Ramos (cell line): Measurements from ENCODE around the gene NCK2.

Experiments used
- in situ Hi-C: fragments of 300-500 bp; cut with MboI; formaldehyde crosslinking; loops from one replicate; pipeline ENCODE4 v1.14.3; 2022; ENCODE audit warnings: low sequenced_read_pairs; ENCODE audit not compliant: unreplicated experiment

The NCK2 gene

DNA sequence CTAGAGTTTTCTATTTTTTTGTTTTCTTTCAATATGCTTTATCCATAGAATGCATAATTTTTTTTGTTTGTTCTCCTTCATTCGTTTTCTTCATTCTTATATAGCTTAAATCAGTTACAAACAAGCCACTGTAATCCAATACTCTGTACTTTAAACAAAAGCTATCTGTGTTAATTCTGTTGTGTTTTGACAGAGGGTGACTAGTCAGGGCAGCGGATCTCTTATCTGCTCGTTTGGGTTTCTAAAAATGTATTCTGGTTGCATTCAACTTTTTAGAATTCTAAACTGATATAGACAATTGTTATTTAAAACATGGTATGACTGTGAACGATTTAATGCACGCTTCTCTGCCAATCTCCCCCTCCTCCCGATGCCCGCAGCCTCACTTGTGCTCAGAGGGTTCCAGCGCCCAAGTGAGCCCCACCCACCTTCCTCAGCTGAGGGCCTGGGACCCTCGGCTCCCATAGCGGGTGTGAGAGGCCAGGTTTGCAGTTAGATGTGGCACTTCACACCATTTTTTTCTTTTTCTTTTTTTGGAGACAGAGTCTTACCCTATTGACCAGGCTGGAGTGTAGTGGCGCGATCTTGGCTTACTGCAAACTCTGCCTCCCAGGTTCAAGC, 44.1 kb downstream of the NCK2 start:
- in situ Hi-C loops = no loop called here

DNA sequence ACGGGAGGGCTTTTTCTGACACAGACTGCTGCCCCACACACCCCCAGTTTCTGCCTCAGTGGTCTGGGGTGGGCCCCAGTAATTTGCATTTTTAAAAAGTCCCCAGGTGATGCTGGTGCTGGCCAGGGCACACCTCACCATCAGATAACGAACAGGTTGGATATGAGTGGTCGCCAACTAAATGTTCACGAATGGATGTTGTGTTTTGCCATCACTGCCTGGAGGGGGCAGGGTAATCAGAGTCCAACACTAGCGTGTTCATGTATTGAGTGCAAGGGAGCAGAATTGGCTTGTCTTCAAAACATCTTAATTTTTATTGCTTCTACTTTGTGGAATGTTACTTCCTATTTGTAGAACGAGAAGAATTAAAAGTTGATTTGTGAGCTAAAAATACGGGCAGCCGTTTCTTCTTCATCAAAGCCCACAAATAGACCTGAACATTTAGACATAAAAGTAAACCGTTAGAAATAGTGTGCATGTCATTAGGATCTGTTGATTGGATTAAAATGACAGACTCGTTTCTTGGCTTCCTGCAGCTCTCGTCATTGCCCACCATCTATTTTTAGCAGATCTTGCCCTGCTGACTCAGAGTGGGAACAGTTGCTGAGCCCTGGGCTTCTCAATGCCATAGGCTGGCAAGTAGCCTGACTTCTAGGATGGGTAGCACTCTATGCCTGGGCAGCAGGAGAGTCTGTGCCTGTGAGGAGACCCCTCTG, 45.2 kb downstream of the NCK2 start:
- in situ Hi-C loops = no loop called here

DNA sequence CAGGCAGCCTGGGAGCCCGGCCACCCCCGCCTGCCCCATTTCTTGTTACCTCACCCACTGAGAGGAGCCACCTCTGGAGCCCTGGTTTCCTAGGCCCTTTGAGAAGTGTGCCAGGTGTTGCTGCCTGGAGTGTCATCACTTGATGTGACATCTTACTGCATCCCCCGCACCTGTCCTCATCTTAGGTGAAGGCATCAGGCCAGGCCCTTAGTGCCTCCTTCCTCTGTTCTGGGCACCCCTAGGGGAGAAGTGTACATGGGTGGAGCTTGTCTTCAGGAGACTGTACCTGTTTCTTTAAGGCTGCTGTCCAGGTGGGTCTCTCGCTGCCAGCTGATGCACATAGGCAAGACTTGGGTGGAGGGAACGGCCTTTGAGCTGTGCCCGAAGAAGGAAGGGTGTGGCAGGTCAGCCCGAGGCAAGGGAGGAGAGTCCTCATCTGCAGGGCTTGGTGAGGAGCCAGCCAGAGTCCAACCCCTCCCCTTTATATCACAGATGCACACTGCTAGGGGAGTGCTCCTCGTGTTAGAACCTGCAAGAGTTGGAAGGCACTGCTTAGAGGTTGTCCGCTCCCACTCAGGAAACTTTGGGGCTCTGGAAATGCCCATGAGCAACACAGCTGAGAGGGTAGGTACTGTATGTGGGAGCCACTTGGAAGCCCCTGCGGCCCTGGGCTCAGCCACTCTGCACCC, 45.9 kb downstream of the NCK2 start:
- in situ Hi-C loops = no loop called here

DNA sequence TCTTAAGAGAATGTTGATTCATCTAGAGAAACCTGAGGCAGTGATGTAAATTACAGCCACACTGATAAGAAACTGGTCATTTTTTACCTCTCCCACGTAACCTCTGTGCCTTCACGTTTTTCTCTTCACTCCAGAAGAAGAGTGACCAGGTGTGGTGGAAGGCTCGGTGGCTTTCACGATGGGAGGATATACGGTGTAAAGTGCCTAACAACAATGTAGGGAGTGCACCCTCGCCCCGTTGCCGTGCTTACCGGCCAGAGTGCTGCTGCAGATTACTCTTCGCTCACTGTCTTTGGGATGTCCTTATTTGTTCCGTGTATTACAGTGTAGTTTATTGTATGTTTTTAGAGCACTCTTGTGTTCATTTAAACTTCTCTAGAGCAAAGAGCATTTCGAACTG, 46.5 kb downstream of the NCK2 start:
- in situ Hi-C loops = no loop called here

DNA sequence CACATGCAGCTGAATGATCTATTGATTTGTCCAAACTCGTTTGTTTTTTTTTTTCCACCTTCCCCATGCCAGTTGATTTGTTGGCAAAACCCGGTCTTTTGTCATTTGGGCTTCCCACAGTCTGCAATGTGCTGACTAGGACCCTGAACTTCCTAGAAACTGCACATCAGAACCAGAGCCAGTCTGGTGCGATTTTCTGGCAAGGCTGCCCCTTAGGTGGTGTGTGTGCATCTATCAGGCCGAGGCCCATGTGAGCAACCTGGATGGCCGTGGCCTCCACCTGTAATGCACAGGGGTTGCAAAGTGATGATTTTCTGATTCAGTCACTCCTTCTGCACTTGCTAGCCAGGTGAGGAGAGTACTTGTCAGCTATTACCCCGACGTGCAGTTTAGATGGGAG, 47.8 kb downstream of the NCK2 start:
- in situ Hi-C loops = no loop called here

DNA sequence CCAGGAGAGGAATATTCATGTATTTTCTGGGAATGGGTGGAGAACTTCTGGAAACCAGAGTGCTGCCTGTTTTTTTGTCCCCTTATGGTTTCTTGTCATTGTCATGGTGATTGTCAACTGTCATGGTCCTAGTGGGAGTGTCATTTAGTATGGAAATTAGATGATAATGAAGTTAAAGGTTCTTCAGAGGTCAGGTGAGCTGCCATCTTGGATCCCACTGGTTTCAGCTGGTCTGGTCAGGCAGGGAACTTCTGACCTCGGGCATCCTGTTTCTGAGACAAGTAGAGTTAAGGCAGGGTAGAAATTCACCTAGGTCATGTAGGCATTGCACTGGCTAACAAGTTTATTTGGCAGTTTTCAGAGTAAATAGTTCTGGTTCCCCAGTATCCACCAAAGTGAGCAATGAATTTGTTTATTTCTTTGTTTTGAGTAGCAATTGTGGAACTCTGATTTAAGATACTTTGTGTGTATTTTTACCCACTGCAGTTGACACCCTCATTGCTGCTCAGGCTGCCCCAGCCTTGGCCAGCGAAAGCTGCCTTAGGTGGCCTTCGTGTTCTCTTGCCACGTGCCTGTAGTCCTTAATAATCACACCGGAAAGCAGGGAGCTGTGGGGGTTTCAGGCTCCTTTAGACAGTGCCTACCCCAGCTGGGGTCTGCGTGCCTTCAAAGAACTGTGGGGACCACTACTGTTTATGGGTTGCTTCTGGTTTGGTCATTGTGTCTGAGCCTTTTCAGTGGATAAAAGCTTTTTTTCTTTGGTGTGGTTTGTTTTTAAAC, 48.7 kb downstream of the NCK2 start:
- in situ Hi-C loops = no loop called here

DNA sequence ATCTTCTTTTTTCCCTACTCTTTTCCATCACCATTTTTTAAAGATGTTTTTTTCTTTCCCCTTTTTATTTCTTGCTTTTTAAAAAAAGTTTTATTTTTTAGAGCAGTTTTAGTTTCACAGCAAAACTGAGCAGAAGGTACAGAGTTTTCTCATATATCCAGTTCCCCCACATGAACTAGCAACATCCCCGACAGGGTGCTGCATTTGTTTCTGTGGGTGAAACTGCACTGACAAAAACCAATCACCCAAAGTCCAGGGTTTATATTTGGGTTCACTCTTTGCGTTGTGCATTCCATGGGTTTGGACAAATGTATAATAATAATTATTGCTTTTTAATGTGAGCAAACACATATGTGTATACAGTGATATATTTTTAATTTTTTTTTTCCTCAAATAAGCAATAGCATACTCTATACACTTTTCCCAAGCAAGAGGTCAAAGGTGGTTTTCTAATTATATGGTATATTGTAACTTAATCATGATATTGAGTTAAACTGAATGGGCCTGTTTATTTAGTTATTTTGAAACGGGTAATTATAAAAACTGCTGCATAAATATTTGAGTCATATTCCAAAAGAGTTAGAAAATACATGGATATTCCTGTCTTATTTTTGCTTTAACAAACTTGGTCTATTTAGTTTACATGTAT, 50.3 kb downstream of the NCK2 start:
- in situ Hi-C loops = no loop called here

DNA sequence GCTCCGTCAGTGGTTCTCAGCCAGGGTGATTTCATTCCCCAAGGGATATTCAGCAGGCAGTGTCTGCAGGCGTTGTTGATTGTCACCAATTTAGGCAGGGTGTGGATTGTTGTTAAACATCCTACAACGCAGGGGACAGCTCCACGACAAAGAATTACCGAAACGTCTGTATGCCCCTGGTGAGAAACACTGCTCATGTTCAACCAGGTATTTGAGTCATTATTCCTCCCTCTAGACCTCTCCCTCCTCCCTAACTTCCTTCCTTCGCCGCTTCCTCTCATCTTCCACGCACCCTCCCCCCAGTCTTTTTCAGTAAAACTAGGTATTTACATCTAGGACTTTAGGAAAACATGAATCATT, 50.8 kb downstream of the NCK2 start:
- in situ Hi-C loops = no loop called here

DNA sequence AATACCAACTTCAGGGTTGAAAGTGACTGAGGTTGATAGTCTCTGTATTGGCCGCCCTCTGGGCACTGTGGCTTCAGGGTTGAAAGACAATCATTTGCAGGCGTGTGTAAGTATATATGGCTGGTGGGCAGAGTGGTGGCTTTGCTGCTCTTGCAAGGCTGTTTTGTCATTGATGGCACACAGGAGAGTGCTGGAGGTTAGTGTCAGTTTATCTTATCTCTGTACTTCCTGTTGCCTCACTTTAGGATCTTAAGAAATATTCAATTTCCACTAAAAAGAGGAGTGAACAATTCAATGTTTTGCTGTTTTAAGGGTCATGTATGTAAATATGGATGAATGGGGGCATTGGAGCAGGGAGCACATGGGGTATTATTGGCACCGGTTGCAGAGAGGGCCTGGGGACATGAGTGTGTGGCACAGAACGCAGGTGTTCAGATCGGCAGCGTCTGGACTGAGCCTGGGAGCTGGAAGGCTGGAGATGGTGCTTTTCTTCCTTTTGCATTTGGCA, 51.5 kb downstream of the NCK2 start:
- in situ Hi-C loops = no loop called here

DNA sequence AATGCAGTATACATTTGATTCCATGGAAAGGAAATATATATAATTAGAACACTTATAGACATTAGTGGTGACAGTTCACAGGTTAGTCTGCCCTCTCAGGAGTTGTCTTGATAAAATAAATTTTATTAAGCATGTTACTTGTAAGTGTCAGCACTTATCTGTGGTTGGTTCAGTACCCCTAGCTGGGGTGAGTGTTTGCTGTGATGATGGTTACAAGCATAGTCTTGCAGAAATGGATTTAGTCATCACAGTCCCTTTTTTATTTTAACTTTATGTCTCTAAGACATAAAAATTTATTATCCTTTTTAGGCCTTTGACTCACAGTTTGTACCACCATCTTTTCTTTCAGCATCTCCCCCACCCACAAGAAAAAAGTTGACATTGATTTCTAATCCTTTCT, 52.1 kb downstream of the NCK2 start:
- in situ Hi-C loops = no loop called here

DNA sequence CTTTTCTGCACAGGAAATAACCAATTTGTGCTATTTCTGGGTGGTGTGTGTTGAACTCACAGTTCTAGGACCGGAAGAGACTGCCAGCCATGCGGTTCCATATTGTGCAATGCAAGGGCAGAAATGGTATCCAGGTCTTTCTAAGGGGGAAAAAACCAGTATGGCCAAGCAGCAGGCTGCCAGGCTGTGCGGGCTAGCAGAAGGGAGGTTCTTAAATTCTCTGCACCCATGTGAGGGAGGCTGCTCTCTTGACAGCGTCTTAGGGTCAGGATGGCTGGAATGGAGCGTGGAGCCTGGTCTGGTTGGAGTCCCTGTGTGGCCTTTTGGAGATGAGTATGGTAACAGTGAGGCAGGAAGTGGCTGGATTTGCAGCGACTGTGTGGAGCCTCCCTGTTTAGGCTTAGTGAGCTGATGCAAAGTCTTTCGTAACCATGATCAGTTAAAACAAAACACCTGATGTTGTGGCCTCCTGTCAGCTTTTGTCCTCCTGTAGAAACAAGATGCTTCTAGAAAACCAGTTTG, 52.6 kb downstream of the NCK2 start:
- in situ Hi-C loops = no loop called here

DNA sequence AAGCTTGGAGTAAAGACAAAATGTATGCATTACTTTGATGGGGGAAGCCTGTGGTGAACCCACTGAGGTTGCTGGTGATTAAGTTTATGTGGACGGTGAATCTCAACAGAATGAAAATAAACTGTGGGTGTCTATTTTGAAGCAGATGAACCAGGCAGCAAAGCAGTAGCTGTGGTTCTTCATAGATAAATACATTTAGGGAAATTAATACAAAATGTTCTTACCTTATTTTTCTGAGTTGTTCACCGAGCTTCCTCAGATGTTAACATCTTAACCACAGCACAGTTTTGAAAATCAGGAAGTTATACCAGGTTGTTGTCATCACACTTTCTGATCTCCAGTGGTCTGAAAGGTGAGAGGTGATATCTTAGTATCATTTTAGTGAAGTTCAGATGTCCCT, 53.9 kb downstream of the NCK2 start:
- in situ Hi-C loops = no loop called here

DNA sequence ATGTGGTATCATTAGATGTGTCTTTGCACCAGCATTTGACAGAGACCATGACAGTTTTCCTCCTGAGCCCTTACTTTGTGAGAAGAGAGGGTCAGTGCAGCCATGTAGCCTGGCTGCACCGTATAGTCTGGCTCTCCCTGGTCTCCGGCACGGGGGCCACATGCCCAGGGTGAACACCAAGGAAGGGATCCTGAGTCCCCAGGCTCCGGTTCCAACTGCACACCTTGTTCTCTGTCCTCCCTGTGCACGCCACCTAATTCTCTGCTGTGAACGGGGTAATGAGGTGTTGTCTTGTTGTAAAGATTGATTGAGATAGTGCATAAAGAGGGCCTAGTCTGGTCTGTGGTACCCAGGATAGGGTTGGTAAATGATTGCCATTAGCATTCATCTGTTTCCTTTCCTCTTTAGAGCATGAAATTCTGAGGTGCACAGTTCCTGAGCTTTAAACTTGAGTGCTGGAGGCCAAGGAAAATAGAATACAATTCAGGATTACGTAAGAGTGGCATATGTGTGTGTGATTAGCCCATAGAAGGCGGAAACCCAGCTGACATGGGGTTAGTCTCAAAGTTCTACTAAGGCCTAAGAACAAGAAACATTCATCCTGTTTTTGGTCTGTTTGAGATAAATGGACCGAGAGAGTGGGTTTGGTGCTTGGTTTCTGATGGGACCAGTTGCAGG, 55.5 kb downstream of the NCK2 start:
- in situ Hi-C loops = no loop called here

DNA sequence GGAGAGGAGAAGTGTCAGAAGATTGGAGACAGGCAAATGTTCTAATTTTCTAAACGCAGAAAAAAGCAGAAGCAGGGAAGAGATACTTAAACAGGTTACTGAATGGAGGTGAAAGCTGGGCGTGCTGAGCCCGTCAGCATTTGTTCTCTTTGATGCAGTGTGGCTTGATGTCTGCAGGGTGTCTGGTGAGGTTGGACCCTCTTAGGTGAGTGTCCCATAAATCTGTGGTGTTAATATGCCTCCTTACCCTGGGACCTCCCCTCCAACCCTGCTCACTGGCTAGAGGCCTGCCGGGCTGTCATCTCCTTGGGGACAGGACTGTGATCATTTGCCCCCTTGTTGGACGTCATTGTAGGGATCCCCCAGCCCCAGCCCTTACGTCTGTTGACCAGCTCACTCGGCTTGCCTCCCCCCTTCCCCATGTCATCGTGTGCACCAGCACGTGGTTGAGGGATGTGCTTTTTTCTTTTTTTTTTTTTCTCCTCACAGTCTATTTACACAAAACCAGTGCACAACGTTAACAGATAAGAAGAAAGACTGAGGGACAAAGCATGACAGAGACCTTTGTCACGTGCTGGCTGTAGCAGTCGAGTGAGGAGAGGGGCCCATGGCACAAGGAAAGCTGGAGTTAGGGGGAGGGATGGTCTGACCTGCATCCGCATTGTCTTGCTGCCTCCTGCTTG, 56.4 kb downstream of the NCK2 start:
- in situ Hi-C loops = no loop called here

DNA sequence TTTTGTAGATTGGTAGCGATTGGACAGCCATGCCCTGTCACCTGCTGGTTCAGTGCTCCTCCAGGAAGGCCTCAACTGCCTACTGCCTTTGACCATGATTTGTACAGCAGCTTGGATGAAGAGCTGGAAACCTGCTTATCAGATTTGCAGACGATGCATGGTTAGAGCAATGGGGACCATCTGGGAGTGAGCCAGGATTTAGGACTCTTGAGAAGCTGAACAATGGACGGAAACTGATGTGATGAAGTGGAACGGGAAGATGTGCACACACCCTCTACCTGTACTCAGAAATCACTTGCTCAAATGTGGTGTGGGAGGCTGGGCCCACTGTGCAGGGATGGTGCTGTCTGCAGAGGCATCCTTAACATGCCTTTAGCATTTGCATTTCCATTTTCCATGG, 57.2 kb downstream of the NCK2 start:
- in situ Hi-C loops = no loop called here

DNA sequence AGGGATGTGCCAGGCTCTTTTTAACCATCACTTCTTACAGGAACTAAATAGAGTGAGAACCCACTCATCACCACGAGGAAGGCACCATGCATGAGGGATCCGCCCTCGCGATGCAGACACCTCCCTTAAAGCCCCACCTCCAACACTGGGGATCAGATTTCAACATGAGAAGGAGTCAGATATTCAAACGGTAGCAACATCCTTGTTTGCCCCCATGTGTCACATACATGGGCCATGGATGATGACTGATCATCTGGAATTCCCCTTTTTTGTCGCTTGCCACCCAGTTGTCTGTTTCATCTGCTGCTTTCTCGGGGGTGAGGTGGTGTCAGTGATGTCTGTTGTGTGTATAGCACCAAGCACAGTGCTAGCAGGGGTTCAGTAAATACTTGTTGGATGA, 57.9 kb downstream of the NCK2 start:
- in situ Hi-C loops = no loop called here

DNA sequence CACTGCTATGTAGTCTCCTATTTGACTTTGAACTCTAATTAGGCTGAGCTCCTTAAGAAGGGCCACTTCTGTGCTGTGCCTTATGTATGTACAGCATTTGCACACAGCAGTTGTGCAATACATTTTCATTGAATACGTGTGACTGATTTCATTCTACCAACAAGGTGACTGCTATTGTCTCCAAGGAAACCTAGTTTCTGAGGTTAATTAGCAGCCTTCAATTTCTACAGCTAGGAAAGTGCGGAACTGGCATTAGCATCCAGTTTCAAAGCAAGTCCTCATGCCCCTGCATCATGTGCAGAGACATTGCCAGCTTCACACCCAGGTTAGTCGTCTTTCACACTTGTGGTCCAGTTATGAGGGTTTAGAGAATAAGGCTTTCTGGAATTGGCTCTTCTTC, 58.6 kb downstream of the NCK2 start:
- in situ Hi-C loops = no loop called here

DNA sequence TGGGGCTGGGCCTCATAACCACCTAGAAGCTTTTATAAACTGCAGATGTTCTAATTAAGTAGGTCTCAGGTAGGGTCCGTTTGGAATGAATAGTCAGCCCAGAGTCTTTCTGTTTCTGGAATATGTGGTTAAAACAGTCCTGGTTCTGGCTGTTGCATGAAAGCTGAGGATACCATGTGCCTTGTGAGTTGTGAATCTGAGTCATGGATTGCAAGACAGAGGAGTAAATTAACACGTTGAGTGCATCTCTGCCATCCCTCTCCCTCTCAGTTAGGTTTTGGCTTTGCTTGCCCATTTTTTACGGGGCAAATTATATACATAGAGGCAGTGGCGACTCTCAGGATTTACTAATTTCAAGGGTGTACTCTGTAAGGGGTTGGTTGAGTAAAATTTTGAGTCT, 59.1 kb downstream of the NCK2 start:
- in situ Hi-C loops = no loop called here

DNA sequence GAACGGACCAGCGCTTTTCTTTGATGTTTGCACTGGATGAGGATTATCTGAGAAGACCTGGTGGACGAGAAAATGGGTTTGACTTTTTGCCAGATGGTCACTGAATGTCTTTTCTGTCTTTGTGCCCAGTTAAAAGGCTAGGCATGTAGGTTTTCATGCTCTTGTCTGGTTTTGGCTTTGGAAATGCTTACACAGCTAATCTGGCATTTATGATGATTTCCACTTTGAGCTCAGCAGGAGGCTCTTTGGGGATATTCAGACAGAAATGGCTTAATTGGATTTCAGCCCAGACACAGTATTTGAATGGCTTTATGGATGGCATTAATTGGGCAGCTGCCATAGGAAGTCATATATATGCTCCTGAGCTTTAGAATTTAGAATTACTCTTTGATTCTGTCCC, 59.6 kb downstream of the NCK2 start:
- in situ Hi-C loops = no loop called here
